ENCODE results near the gene ATP2A3.

DNA sequence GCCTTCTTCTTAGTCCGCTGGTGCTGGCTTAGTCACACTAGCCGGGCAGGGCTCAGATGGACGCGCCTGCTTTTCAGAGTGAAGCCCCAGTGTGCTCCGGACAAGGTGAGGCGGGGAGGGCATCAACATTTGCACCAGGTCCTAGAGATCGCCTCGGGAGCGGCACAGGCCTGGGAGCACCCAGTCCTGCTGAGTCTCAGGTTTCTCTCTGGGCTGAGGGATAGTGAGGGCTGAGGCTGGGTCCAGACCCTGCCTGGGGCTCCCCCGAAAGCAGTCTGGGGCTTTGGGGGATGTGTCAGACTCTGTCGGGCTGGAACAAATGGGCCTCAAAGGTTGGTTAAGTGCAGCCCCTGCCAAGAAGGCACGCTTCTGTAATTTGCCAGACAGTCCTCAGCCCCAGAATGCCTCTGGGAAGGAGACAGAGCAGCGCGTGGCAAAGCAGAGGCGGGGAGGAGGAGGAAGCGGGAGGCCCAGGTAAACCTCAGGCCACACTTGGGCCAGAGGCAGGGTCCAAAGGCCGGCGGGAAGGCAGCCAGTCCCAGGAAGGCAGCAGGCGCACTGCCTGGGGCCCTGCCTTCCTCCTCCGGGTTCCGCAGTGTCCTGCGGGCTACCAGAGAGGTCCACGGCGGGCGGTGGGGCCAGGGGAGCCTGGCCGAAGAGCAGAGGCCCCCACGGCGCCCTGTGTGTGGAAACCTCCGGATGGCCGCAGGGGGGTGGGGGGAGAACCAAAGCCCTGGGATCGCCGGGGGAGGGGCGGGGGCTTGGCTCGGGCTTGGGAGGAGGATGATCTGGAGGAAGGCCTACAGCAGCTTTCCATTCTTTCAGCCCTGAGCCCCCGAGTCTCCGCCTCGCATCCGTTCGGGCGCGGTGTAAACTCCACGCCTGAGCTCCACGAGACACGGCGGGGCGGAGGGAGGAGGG is 39.5 kb upstream of the ATP2A3 start:
- TF ChIP-seq, protein P1, sequence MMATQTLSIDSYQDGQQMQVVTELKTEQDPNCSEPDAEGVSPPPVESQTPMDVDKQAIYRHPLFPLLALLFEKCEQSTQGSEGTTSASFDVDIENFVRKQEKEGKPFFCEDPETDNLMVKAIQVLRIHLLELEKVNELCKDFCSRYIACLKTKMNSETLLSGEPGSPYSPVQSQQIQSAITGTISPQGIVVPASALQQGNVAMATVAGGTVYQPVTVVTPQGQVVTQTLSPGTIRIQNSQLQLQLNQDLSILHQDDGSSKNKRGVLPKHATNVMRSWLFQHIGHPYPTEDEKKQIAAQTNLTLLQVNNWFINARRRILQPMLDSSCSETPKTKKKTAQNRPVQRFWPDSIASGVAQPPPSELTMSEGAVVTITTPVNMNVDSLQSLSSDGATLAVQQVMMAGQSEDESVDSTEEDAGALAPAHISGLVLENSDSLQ (IDR thresholded peaks at IDR 0.05): no peak
- TF ChIP-seq FOXK2 (IDR thresholded peaks at IDR 0.05): no peak
- TF ChIP-seq FOXA1 (IDR thresholded peaks at IDR 0.05): no peak
- no peak for TF ChIP-seq ELF4 (IDR thresholded peaks at IDR 0.05)
- TF ChIP-seq SP1 (IDR thresholded peaks at IDR 0.05): no peak
- TF ChIP-seq LEF1 (IDR thresholded peaks at IDR 0.05; ENCODE audit: borderline replicate concordance): no peak
- no peak for TF ChIP-seq BHLHE40 (IDR thresholded peaks at IDR 0.05; ENCODE audit: borderline replicate concordance)

Data from HEK293T (cell line).